ENCODE data around the gene MCEMP1.

MCEMP1 gene

DNA sequence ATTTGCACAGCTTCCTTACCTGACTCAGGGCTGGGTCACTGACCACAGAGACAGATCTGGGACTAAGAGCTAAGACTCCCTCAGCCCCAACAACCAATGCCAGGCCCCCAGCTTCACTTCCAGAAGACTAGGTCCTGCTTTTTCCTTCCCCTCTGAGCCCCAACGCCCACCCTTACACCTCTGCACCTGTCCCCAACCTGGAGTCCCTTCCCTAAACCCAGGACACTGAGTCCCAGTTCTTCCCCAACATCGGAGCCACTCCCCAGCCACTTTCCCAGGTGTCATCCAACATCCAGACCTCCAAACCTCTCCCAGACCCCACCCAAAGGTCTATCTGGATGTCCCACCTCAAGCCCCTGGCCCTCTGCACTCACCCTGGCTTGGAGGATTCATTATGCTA lies 22.1 kb downstream of the MCEMP1 start:
- no peak for DNase-seq

DNA sequence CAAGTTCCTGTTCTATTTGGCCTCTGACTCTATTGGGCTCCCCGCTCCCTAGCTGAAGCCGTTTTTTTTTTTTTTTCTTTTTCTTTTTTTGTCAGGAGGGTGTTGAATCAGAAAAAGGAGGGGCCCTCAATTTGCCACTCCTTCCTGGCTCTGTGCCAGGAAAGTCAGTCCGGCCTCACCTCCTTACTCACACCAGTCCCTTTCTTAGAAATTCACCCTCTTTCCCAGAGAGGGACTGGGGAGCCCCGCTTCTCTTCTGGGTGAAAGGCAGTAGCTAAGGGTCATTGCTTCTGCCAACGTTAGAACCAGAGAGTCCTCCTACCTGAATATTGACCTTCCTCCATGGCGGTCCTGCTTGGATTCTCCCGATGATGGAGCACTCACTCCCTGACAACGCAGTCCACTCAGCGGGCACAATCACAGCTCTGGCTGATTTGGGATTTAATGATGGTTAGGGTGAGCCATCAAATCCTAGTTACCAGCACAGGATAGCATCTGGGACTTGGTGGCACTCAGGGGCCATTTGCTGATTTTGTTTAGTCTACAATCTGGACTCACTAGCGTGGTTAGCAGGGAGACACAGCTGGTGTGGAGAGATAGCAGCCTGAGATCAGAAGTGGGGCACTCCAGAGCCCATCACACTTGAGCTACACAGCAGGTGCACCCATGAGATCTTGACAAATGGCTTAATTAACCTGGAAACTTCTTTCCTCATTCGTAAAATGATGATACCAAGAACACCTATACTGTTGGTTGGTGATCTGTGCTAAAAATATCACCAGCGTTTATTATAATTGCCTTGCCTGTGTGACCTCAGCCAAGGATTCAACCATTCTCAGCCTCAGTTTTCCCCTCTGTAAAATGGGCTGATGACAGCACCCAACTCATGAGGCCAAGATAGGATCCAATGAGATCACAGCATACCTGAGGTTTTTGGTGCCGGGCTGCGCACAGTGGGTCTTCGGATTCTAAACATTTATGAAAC lies 22.8 kb downstream of the MCEMP1 start:
- DNase-seq, result no peak

DNA sequence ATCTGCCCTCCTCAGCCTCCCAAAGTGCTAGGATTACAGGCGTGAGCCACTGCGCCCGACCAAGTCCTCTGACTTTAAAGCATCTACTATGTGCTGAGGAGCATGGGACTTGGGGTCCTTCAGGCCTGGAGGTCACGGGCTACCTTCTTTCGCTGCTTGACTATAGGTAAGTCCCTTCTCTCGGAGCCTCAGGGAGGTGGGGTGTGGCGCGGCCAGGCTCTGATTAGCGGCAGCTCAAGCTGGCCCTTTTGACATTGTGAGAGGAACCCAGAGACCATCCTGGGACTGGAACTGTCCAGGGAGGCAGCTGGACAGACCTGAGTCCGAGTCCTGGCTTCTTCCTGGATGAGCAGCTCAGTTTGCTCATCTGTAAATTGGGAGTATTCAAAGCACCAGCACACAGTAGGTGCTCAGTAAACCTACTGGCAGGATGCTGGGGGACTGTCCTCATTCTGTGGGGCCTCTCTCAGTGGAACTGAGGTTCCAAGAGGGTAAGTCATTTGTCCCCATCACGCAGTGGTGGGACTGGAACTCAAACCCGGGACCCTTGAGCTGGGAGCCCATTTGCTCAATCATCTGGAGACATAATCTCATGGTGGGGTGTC lies 24.3 kb downstream of the MCEMP1 start:
- DNase-seq, result no peak

DNA sequence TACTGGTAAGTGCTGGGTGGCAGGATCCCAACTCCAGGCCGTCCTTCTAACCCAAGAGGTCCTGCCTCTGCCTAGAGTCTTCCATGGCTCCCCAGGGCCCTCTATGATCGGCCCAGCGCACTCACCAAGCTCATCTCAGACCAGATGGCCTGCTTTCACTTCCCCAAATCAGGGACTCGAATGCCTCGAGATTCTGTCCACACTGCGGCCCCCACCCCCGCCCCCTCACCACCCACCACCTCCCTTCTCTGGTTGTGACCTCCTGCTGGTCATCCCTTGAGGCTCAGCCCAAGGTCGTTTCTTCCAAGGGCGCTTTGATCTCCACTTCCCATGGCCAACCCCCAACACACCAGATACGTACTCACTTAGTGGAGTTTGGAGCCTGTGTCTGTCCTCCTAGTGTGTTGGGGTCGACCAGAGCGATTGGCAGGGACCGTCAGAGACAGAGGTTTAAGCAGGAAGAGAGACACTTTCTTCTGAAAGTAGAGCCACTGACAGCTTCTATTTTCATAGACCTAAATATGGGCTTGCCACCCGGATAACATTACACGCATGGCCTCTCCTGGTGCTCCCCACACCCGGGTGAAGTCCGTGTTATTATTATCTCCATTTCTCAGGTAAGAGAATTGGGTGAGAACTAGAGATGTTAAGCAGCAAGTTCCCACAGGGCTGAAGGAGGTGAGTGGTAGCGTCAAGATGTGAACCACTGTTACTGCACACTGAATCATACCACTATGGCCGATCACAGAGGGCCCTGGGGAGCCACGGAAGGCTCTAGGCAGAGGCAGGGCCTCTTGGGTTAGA lies 25.0 kb downstream of the MCEMP1 start, which contains the start of gene FCER2:
FCER2 (minus strand) TSS at position 478 of the 804 bp plus-strand sequence. CDS start 2,371 bp downstream, outside the sequence.
- no peak for DNase-seq

DNA sequence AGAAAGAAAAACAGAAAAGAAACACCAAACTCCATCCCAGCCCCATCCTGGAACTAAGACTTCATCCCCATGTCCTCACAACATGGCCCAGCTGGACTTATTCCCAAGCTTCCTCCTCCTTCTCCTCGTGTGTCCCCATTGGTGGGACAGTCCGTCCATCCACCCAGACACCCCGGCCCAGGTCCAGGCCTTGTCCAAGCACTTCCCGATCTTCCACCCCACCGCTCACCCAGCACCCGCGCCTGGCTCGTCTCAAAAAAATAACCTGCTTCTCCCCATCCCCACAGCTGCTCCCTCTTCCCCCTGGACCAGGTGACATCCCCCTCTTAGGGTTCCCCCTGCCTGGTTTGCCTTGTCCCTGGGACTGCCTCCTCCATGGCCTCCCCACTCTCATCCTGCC lies 26.4 kb downstream of the MCEMP1 start:
- no peak for DNase-seq

DNA sequence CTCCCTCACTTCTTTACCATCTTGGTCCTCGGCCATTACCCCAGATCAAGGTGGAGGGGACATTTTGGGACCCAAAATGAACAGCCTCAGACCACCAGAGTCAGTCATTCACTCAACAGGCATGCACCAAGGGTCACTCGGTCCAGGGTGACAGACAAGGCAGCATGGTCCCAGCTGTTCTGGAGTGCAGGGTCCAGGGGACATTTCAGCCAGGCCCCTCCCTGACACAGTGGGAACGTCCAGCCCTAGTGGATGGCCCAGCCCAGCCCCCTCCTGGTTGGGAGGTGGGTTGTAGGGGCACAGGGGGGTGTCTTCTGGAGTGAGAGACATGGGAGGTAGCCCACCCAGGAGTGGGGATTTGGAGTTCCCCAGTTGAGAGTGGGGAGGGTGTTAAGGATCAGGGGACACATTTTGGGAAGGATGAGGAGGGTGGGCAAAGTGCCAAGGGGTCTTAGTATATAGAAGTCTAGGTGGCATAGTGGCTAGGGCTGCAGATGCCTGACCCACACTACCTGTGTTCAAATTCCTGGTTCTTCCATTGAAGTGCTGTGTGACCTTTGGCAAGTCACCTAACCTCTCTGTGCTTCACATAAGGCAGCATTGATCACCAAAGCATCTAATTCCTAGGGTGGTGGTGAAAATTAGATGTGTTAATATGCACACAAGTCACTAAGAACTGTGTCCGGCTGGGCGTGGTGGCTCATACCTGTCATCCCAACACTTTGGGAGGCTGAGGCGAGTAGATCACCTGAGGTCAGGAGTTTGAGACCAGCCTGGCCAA lies 27.6 kb downstream of the MCEMP1 start:
- DNase-seq, result no peak

DNA sequence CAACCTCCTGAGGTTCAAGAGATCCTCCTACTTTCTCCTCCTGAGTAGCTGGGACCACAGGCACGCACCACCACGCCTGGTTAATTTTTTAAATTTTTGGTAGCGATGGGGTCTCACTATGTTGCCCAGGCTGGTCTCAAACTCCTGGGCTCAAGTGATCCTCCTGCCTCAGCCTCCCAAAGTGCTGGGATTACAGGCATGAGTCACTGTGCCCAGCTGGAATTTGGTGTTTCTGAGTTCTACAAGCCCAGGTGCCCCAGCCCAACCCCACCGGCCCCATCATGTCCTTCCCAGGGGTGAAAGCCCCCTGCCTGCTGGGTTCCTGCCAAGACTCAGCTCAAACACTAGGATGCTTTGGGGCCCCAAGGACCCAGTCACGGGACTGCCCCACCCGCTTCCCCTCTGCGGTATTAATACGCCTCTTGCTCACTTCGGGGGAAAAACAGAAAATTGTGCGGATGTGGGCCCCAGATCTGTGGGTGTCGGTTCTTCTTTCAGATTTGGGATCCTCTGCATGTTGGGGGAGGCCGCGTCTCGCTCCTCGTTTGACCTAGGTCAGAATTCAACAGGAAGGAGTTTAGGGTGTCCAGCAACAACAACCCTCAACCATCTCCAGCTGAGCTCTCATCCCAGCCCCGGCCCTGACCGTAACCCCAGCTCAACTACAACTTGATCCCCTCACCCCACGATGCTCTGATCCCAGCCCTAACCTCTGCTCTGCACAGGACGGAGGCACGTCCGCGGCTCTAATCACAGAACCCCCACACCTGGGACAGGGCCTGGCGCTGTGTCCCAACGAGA lies 28.7 kb downstream of the MCEMP1 start:
- peak; percentile 68 to 71 for DNase-seq

DNA sequence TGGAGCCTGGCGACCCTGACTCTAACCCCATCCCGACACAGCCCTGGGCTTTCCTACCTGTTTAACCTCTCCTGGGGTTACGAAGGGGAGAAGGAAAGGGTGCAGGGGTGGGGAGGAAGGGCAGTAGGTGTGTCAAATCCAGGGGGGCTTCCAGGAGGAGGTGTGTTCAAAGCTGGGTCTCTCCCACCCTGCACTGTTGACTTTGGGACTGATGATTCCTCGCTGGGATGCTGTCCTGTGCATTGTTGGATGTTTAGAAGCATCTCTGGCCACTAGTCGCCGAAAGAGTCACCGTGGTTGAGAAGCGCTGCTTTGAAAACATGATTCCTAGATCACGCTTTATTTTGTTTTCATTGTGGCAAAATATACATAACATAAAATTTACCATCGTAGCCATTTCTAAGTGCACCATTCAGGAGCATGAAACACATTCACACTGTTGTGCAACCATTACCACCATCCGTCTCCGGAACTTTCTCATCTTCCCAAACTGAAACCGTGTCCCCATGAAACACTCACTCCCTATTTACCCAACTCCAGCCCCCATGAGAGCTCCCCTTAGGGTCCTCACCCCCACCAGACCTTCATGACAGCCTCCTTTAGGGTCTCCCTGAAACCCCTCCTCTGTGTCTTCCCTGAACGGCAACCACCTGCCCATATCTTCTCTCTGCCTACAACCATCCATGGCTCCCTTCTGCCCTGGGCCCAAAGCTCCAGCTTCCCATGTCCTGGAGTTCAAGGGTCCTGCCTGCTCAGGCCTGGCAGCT lies 29.5 kb downstream of the MCEMP1 start:
- no peak for DNase-seq

DNA sequence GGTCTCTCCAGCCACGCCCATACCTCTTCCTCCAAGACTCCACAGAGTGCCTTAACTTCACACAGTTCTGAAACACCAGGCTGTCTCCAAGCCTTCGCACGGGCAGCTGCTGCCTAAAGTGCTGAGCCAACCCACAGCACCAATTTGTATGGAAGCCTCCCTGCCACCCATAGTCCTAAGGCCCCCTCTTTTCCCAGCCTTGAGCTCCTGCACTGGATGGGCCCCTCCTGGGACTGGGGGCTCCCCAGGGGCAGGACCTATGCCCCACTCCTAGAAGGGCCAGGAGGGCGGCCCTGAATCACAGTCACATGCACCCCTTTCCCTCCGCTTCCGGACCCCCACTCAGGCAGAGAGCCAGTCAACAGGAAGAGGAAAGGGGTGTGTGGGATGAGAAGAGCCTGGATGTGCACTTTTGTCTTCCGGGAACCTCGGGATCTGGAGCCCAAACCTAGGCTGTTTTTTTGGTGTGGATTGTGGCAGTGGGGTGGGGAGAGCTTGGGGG lies 30.1 kb downstream of the MCEMP1 start:
- DNase-seq, result no peak

DNA sequence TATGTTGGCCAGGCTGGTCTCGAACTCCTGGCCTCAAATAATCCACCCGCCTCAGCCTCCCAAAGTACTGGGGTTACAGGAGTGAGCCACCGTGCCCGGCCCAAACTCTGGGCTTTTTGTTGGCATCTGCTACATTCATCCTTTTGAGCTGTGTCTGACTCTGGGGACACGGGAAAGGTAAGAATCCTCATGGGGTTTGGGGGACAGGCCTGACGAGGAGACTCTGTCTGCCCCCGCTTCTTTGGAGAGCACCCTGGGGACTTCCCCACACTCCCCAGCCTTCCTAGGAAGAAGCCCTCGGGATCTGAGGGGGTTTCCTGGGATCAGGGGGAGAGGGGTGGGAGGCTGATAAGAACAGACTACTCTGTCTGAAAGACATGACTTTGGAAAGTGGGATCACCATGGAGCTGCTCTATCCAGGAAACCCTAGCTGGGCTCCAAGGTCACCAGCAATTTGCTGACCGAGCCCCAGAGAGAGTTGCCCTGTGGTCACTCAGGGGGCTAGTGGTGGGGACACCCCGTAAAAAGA lies 33.1 kb downstream of the MCEMP1 start:
- no peak for DNase-seq

DNA sequence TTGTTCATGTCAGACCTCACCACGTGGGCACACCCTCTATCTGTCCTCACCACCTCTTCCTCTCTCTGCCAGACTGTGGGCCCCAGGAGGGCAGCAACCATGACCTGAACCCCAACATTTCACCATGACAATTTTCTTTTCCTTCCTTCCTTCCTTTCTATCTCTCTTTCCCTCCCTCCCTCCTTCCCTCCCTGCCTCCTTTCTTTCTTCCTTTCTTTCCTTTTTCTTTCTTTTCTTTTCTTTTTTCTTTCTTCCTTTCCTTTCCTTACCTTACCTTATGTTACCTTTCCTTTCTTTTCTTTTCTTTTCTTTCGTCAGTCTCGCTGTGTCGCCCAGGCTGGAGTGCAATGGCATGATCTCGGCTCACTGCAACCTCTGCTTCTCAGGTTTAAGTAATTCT lies 33.7 kb downstream of the MCEMP1 start:
- no peak for DNase-seq

DNA sequence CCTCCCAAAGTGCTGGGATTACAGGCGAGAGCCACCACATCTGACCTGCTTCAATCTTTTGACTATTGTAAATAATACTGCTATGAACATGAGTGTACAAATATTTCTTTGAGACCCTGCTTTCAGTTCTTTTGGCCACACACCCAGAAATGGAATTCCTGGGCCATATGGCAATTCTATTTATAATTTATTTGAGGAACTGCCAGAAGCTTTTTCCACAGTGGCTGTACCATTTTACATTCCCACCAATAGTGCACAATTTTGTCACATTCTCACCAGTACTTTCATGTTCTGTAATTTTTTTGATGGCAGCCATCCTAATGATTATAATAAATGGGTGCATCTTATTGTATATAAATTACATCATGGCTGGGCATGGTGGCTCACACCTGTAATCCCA lies 38.8 kb downstream of the MCEMP1 start:
- no peak for DNase-seq

DNA sequence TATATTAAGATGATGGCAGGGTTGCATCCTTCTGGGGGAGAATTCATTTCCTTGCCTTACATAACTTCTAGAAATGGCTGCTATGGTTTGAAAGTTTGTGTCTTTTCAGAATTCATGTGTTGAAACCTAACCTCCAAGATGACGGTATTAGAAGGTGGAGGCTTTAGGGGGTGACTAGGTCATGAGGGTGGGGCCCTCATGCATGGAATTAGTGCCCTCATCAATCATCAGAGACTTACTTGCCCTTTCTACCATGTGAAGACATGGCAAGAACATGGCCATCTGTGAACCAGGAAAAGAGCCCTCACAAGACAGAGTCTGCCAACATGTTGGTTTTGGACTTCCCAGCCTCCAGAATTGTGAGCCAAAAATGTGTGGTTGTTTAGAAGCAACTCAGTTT lies 39.9 kb downstream of the MCEMP1 start:
- DNase-seq, result no peak

DNA sequence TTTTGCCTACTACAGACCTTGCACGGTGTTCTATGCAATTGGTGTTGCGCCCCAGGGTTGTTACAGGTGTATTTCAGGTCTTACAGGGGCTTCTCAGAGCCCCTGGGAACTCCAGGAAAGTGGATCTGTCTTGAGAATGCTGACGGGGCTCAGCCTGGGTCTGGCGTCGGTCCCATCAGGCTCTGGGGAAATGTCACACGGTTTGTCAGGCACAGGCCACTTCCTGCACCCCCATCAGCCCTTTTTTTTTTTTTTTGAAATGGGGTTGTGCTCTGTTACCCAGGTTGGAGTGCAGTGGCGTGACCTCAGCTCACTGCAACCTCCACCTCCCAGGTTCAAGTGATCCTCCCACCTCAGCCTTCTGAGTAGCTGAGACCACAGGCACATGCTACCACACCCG lies 41.8 kb downstream of the MCEMP1 start:
- DNase-seq, result no peak

DNA sequence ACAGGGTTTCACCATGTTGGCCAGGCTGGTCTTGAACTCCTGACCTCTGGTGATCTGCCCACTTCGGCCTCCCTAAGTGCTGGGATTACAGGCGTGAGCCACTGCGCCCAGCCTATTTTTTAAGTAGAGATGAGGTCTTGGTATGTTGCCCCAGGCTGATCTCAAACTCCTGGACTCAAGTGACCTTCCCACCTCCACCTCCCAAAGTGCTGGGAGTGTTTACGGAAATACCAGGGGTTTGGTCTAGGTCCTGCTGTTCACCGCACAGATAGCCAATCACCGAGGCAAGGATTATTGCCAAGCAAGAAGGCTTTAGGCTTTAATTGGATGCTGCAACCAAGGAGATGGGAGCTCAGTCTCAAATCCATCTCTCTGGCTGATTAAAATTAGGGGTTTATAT lies 43.5 kb downstream of the MCEMP1 start:
- no peak for DNase-seq

DNA sequence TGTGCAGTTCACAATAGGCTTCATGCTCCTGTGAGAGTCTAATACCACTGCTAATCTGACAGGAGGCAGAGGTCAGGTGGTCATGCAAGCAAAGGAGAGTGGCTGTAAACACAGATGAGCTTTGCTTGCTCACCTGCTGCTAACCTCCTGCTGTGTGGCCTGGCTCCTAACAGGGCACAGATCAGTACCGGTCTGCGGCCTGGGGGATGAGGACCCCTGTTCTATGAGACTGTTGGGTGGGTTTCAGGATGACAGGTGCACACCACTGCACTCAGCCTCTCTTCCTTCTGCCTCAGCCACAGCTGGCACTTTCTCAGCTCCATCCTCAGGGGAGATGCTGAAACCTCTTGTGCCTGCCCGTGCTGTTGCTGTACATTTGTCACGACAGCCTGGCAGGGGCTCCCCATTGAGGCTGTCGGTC lies 45.4 kb downstream of the MCEMP1 start:
- DNase-seq, result no peak

DNA sequence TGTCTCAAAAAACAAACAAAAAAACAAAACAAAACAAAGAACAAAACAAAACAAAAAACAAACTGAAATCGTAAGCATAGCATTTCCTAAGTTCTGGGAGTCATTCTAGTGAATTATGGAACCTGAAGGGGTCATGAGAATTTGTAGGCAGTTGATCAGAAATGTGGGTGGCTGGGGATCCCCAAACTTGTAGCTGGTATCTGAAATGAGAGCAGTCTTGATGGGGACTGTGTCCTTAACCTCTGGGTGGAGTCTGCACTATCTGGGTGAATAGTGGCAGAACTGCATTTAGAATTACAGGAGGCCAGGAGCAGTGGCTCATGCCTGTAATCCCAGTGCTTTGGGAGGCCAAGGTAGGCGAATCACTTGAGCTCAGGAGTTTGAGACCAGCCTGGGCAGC lies 48.9 kb downstream of the MCEMP1 start:
- no peak for DNase-seq

DNA sequence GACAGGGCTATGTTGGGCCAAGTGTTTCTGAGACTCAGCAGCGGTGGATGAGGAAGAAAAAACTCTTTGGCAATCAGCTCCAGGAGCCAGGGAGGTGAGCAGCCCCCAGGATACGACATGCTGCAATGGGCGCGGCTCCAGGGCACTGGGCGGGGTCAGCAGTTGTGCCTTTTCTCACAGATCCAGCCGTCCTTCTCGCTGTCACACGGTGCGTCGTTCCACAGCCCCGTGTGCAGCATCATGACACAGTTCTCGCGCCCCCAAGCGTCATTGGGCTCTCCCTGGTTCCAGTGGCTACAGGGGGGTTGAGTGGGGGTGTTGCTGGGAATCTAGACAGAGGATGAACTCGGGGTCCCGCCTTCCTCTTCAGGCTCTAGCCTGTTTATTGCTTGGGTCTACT lies 52.3 kb downstream of the MCEMP1 start:
- DNase-seq, result no peak

Data from activated CD4-positive, alpha-beta T cell treated with anti-CD3 and anti-CD28 coated beads, Interleukin-2, amount 50 U/mL, for 4 hours (primary cell).